K562 (cell line): ENCODE measurements around the gene SCYL1. TPM values are rescaled to one million over a fixed set of nuclear protein-coding genes. Genes with fewer than 3 reads are reported as not detected.

Experiments
- CREB1 ChIP-seq, 2 experiments: sonication (generic) in 1 of 2; formaldehyde crosslinking in 1 of 2; IDR thresholded peaks; 2 replicates each; pipeline versions ENCODE4 v1.6.1 to v1.8.0; 2012 to 2022; ENCODE audit warnings: inconsistent platforms in 1 of 2, mild to moderate bottlenecking in 1 of 2, missing genetic modification reagents in 1 of 2, moderate library complexity in 1 of 2
- HDGF ChIP-seq: fragments of 450-650 bp; IDR thresholded peaks from 2 replicates; pipeline ENCODE4 v1.6.1; 2016
- JUN ChIP-seq, 2 experiments: sonication (generic) in 1 of 2; formaldehyde crosslinking in 1 of 2; IDR thresholded peaks; 2 replicates each; pipeline versions ENCODE4 v1.6.1 to v1.8.0; 2012 to 2022; ENCODE audit warnings: borderline replicate concordance in 2 of 2, mild to moderate bottlenecking in 2 of 2, improper control_type of control experiment in 1 of 2, low read depth in 1 of 2, low read length in 1 of 2, missing genetic modification reagents in 1 of 2
- KAT2B ChIP-seq: IDR thresholded peaks from one replicate; pipeline ENCODE4 v1.6.1; 2012; ENCODE audit warnings: low read depth, mild to moderate bottlenecking, control low read depth, inconsistent platforms, low read length, moderate library complexity
- KAT8 ChIP-seq: fragments of 450-650 bp; IDR thresholded peaks from 2 replicates; pipeline ENCODE4 v1.6.1; 2016; ENCODE audit warnings: low read depth, mild to moderate bottlenecking
- LARP7 ChIP-seq: fragments of 450-650 bp; IDR thresholded peaks from 2 replicates; pipeline ENCODE4 v1.6.1; 2016
- SP1 ChIP-seq: sonication (generic); formaldehyde crosslinking; IDR thresholded peaks from 2 replicates; pipeline ENCODE4 v1.8.1; 2022; ENCODE audit warnings: mild to moderate bottlenecking, missing genetic modification reagents
- ZNF324 ChIP-seq: fragments of 250-450 bp; sonication (Bioruptor Pico); IDR thresholded peaks from 2 replicates; pipeline ENCODE4 v1.4.0; 2020; ENCODE audit warnings: mild to moderate bottlenecking
- ZNF436 ChIP-seq: fragments of 250-450, 450-650 bp; sonication (Bioruptor Pico); formaldehyde crosslinking; IDR thresholded peaks from 2 replicates; pipeline ENCODE4 v1.7.0; 2020; ENCODE audit warnings: mild to moderate bottlenecking
- ZNF696 ChIP-seq: fragments of 250-450 bp; sonication (Bioruptor Pico); conservative IDR thresholded peaks from 2 replicates; pipeline ENCODE4 v1.4.0; 2020; ENCODE audit warnings: mild to moderate bottlenecking, moderate library complexity
- ZNF79 ChIP-seq: fragments of 250-450 bp; sonication (Bioruptor Pico); IDR thresholded peaks from 2 replicates; pipeline ENCODE4 v1.4.0; 2020; ENCODE audit warnings: low read depth, mild to moderate bottlenecking, moderate library complexity
- polyA plus RNA-seq, 8 experiments: library from polyadenylated mRNA; depleted of rRNA in 4 of 8; stranded (reverse) in 5 of 8; unstranded in 3 of 8; fragments of >200 nt; fragmentation: Nextera tagmentation in 2 of 8; fragmentation: Illumina TruSeq in 1 of 8; extraction: Ambion mirVana in 2 of 8; extraction: Trizol in 1 of 8; gene quantifications; 2 replicates each; pipeline versions ENCODE4 v1.2.1 to v1.2.3, GENCODE V29; 2011 to 2014; ENCODE audit warnings: inconsistent platforms in 1 of 8, missing spikeins in 1 of 8
- total RNA-seq, 7 experiments: library from RNA; depleted of rRNA in 6 of 7; stranded (reverse); fragments of >200 nt in 6 of 7; fragmentation: Illumina TruSeq in 2 of 7; extraction: Trizol in 2 of 7; gene quantifications; 2 replicates each; pipeline versions ENCODE4 v1.2.1 to v1.2.3, GENCODE V29; 2011 to 2021; ENCODE audit warnings: low replicate concordance in 1 of 7
- TF ChIP-seq, protein P1 (sequence below): fragments of 250-450 bp; sonication (Bioruptor Pico); IDR thresholded peaks from 2 replicates; pipeline ENCODE4 v1.4.0; 2020; ENCODE audit warnings: mild to moderate bottlenecking, moderate library complexity
- TF ChIP-seq, protein P2 (sequence below): sonication (generic); formaldehyde crosslinking; IDR thresholded peaks from 2 replicates; pipeline ENCODE4 v1.8.1; 2023; ENCODE audit warnings: mild to moderate bottlenecking, missing genetic modification reagents
- TF ChIP-seq, protein P3 (sequence below): fragments of 450-650 bp; IDR thresholded peaks from 2 replicates; pipeline ENCODE4 v1.6.1; 2016; ENCODE audit warnings: antibody characterized with exemption

SCYL1 gene
- total and polyA plus RNA-seq, 9 of the 15 experiments (the other 6 are each of a cell fraction or from before 2014, with no cell fraction given) = 1.9 to 145 (median 57.6) TPM

DNA sequence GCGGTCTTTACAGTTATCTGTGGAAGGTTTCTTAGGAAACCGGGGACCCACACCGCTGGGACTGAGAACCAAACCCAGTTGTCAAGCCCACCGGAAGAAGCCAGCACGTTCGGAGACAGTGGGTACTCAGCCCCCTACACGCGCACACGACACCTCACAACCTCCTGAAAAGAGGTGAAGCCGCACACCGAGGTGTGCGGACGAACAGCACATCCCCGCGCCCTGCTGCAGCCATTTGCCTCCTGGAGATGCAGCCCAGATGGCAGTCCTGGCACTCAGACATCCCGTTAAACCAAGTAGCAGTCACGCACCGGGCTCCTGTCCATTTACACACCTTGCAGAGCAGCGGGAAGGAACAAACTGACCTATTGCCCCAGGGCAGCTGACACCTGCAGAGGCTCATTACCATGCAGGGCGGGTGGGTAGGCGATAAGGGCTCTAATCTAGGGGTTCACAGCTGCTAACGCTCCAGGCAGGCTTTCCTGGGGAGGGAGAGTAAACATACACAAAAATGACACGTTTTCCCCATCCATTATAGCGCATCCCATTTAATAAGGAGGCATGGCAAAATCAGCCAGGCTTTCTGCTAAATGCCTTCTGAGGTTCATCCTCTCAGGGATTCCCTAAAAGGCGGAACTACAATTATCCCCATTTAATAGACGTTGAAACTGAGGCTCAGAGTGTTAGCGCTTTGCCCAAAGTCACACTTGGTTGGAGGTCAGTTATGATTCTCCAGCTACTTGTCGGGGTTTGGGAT is 50.1 kb downstream of the SCYL1 start (continued):
- TF ChIP-seq, protein P1, sequence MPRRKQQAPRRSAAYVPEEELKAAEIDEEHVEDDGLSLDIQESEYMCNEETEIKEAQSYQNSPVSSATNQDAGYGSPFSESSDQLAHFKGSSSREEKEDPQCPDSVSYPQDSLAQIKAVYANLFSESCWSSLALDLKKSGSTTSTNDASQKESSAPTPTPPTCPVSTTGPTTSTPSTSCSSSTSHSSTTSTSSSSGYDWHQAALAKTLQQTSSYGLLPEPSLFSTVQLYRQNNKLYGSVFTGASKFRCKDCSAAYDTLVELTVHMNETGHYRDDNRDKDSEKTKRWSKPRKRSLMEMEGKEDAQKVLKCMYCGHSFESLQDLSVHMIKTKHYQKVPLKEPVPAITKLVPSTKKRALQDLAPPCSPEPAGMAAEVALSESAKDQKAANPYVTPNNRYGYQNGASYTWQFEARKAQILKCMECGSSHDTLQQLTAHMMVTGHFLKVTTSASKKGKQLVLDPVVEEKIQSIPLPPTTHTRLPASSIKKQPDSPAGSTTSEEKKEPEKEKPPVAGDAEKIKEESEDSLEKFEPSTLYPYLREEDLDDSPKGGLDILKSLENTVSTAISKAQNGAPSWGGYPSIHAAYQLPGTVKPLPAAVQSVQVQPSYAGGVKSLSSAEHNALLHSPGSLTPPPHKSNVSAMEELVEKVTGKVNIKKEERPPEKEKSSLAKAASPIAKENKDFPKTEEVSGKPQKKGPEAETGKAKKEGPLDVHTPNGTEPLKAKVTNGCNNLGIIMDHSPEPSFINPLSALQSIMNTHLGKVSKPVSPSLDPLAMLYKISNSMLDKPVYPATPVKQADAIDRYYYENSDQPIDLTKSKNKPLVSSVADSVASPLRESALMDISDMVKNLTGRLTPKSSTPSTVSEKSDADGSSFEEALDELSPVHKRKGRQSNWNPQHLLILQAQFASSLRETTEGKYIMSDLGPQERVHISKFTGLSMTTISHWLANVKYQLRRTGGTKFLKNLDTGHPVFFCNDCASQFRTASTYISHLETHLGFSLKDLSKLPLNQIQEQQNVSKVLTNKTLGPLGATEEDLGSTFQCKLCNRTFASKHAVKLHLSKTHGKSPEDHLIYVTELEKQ (CRISPR knock-in tag) = no peak
- TF ChIP-seq, protein P2, sequence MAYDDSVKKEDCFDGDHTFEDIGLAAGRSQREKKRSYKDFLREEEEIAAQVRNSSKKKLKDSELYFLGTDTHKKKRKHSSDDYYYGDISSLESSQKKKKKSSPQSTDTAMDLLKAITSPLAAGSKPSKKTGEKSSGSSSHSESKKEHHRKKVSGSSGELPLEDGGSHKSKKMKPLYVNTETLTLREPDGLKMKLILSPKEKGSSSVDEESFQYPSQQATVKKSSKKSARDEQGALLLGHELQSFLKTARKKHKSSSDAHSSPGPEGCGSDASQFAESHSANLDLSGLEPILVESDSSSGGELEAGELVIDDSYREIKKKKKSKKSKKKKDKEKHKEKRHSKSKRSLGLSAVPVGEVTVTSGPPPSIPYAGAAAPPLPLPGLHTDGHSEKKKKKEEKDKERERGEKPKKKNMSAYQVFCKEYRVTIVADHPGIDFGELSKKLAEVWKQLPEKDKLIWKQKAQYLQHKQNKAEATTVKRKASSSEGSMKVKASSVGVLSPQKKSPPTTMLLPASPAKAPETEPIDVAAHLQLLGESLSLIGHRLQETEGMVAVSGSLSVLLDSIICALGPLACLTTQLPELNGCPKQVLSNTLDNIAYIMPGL (CRISPR knock-in tag) = no peak
- TF ChIP-seq ZNF324 (CRISPR knock-in tag) (no peak), LARP7 (no peak; the same call in 1 of the 2 replicates), ZNF436 (CRISPR knock-in tag) (no peak), SP1 (peak; percentile 92; the same call in 1 of the 2 replicates), ZNF79 (no peak), ZNF696 (CRISPR knock-in tag) (no peak), KAT2B (no peak), KAT8 (no peak), HDGF (no peak), JUN (IDR thresholded peaks at IDR 0.05; ENCODE audit: borderline replicate concordance, low read depth, low read length) (no peak), JUN (CRISPR knock-in tag; IDR thresholded peaks at IDR 0.05; ENCODE audit: borderline replicate concordance) (no peak), CREB1 (IDR thresholded peaks at IDR 0.05) (no peak; the same call in 1 of the 2 replicates), CREB1 (CRISPR knock-in tag; IDR thresholded peaks at IDR 0.05) (no peak)
- TF ChIP-seq, protein P3, sequence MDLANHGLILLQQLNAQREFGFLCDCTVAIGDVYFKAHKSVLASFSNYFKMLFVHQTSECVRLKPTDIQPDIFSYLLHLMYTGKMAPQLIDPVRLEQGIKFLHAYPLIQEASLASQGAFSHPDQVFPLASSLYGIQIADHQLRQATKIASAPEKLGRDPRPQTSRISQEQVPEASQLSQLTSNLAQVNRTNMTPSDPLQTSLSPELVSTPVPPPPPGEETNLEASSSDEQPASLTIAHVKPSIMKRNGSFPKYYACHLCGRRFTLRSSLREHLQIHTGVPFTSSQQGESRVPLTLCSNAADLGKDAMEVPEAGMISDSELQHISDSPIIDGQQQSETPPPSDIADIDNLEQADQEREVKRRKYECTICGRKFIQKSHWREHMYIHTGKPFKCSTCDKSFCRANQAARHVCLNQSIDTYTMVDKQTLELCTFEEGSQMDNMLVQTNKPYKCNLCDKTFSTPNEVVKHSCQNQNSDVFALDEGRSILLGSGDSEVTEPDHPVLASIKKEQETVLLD = no peak
